ENCODE data around the gene TSSC4.
"Not testable (repeated sequence)": the region's sequence is repeated elsewhere in the genome, so short reads cannot be mapped to it uniquely, and the experiment has no call there.

TSSC4 gene

DNA sequence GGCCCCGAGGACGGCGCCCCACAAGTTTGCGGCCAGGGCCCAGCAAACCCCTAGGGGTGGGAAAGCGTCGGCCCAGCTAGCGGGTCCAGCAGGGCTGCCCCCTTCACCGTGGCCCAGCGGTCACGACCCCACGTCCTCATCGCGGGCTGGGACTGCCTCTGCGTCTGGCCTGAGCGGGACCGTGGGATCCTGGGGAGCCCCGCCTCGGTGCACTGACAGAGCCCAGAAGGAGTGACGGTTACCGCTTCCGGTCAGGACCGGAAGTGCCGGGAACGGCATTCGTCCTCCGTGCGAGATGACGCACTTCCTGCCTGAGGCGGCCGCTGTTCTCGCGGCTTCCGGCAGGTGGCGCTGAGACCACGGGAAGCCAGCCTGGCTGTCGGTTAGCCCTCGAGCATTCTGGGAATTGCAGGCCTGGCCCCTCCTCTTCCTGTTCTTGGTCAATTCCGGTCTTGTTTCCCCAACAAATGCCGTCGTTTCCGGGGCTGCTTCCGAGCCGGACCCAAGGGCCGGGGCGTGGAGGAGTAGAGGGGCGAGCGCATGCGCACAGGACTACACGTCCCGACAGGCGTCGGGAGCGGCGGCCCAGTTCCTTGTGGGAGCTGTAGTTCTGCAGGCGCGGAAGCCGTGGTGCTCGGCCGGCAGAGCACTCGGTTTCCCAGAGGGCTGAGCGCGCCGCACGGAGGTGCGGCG lies at the start of gene TSSC4:
Gene TSSC4, plus strand, starts transcription at position 682 of the 693 bp plus-strand sequence. CDS start 1,884 bp downstream, outside the sequence.
- peak; percentile 98 to 100 for DNase-seq (ENCODE audit: low read depth in 2 of 2)

DNA sequence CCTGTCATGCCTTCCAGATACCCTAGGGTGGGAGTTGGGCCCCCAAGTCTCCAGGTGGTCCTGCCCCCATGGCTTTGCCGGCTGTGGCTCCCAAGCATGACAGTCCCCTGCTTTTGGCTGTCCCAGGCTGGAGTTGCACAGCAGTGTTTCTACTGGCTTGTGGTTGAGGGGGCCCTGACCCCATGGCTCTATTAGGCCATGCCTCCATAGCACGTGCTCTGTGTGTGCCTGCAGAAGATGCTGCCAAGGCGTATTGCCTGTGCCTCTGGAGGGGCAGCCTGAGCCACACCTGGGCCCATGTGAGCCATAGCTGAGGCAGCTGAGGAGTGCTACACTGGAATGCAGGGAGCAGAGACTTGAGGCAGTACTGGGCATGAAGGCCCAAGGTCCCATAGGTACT lies 48.8 kb upstream of the TSSC4 start:
- no peak for DNase-seq (ENCODE audit: low read depth in 2 of 2)

- no peak for DNase-seq (ENCODE audit: low read depth in 2 of 2)
Measured at GRCh38 chr11:2352420-2352819, 48.1 kb upstream of the TSSC4 start.

DNA sequence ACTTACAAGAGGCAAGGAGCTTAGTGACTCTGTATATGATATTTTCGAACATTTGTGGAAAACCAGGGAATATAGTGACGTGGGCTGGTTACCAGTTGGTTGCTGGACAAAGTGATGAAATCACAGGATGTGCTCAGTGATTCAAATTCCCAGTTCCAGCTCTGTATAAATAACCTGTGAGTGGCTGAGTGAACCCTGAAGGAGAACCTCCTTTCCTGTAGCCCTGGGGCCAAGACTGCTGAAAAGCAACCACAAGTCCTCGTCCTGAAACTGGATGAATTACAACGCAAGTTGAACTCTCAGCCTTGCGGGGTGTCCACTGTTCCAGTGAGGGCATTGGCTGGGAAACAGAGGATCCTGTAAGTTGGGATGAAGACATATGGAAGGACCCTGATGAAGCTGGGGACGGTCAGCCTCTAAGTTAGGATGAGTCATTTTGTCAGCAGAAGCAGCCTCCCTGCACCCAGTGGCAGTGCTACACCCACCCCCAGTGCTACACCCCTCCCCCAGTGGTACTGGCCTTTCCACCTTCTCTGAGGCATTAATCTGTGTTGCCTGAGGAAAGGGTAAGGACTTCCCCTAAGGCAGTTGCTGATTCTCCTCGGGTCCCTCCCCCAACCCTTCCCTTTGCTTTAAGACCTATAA lies 45.4 kb upstream of the TSSC4 start:
- DNase-seq (ENCODE audit: low read depth in 2 of 2): no peak

DNA sequence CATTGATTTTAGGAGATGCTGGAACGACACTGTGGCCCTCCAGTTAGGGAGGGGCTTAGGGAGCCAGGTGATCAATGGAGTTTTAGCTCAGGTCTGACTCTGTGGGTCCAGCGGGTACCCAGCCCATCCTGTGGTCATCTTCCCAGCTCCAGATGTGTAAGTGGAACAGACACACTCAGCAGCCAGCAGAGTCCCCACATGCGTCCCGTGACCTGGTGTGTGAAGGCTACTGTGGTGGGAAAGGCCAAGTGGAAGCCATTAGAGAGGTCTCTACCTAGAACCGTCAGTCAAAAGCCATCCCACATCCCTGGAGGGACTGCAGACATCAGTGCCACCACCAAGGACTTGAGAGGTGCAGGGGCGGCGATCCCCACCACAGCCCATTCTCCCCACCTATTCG lies 43.3 kb upstream of the TSSC4 start:
- DNase-seq (ENCODE audit: low read depth in 2 of 2): no peak

- not testable (repeated sequence) for DNase-seq (ENCODE audit: low read depth in 2 of 2)
Measured at GRCh38 chr11:2357651-2358050, 42.9 kb upstream of the TSSC4 start.

DNA sequence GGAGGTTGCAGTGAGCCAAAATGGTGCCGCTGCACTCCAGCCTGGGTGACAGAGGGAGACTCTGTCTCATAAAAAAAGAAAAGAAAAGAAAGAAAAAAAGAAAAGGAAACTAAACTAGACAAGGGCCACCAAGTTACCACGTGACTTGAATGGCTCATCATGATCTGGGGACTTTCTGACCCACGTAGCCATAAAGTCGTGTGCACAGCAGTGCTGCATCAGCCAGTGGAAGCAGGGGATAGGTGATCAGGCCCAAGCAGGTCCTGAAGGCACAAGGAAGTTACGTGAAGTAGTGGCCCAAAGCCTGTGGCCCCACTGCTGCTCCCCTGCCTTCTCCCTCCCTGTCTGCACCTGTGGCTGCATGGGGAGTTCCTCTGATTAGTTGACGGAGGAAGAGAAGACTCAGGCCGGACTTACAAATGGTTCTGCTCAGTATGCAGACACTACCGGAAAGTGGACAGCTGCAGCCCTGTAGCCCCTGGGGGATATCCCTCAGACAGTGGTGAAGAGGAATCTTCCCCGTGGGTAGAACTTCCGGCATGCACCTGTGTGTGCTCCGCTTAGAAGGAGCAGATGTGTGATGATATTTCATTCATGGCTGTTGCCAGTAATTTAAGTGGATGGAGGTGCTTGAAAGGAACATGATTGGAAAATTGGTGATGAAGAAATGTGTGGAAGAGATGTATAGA lies 41.7 kb upstream of the TSSC4 start:
- DNase-seq (ENCODE audit: low read depth in 2 of 2): no peak

- DNase-seq (ENCODE audit: low read depth in 2 of 2): no peak
Measured at GRCh38 chr11:2359557-2359956, 41.0 kb upstream of the TSSC4 start.

DNA sequence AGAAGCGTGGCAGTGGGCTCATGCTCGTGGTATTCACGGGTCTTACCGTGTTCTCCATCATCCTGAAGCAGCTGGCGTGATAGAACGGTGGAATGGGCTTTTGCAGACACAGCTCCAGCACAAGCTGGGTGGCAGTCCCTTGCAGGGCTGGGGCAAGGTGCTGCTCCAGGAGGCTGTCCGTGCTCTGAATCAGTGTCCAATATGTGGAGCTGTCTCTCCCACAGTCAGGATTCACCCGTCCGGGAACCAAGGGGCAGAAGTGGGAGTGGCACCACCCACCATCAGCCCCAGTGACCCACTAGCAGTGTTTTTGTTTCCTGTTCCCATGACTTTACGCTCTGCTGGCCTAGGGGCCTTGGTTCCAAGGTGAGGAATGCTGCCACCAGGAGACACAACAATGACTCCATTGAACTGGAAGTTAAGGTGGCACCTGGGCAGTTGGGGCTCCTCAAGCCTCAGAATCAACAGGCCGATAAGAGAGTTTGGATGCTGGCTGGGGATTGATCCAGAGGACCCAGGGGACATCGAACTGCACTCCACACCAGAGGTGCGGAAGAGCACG lies 40.4 kb upstream of the TSSC4 start:
- DNase-seq (ENCODE audit: low read depth in 2 of 2): no peak

- DNase-seq (ENCODE audit: low read depth in 2 of 2): no peak
Measured at GRCh38 chr11:2361565-2361964, 39.0 kb upstream of the TSSC4 start.

- DNase-seq (ENCODE audit: low read depth in 2 of 2): no peak
Measured at GRCh38 chr11:2362414-2362813, 38.1 kb upstream of the TSSC4 start.

- no peak for DNase-seq (ENCODE audit: low read depth in 2 of 2)
Measured at GRCh38 chr11:2363130-2363529, 37.4 kb upstream of the TSSC4 start.

GRCh38 chr11:2363577-2364370 lies 36.8 kb upstream of the TSSC4 start:
- DNase-seq (ENCODE audit: low read depth in 2 of 2): no peak

GRCh38 chr11:2364386-2364785 lies 36.2 kb upstream of the TSSC4 start:
- DNase-seq (ENCODE audit: low read depth in 2 of 2): not testable (repeated sequence)

- DNase-seq (ENCODE audit: low read depth in 2 of 2): no peak
Measured at GRCh38 chr11:2365571-2366210, 34.9 kb upstream of the TSSC4 start.

DNA sequence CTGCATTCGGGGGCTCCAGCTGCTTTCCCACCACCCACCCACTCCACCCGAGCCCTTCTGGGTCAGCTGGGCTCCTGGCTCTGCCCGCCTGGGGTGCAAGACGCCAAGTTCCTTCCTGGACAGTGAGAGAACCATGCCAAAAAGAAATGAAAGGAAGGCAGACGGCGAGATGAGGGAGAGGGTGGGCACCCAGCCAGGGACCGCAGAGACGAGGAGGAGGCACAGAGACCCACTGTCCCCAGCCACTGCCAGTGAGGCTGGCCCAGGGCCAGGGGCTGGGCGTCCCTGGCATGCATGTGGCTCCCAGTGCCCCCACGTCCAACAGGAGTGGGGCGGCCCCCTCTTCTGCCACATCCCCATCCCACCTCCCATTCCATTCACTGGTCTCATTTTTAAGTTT lies 34.3 kb upstream of the TSSC4 start:
- DNase-seq (ENCODE audit: low read depth in 2 of 2): no peak

DNA sequence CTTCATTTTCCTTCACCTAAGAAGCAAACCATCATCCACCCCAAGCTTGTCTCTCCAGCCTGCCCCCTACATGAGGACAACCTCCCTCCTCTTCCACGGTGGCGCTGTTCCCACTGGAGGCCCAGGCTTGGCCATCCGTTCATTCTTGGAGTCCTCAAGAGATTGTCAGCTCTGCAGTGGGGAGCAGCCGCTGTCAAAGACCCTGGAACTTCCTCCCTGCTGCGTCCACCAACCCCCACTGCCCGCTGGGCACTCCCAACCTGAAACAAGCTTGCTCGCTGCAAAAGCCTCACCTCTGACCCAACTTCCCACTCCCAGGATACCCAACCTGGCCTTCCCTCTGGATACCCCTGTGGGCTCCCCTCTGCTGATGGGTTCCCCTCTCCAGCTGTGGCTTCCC lies 33.8 kb upstream of the TSSC4 start:
- DNase-seq (ENCODE audit: low read depth in 2 of 2): no peak

DNA sequence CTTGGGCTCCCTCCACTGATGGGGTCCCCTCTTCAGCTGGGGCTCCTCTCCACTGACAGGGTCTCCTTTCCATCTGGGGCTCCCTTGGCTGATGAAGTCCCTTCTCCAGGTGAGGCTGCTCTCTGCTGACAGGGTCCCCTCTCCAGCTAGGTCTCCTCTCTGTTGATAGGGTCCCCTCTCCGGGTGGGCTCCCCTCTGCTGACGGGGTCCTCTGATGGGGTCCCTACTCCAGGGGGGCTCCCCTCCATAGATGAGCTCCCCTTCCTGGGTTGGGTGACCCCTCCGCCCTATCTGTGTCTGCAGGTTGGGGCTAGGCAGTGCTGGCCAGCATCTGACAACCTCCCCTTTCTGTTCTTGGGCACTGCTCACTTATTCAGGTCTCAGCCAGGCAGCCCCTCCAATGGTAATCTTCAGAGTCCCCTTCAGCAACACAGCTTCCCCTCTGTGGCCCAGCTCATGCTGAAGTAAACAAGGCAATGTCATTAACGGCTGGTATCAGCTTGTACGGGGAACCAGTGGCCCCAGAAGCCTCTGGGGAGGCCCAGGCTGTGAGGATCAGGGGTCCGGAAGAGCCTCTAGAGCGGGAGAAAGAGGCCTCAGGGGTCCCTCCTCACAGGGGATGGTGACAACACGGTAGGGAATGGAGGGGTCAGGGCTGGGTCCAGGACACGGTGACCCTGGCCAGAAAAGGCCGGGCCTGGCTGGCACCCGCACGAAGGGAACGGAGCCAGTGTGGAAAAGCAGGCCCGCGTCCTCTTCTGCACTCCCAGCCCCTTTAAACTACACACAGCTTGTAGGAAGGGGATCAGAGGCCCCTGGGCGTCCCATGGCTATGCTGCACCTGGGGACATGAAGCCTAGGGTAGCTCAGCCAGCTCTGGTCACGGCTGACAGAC lies 33.0 kb upstream of the TSSC4 start:
- no peak for DNase-seq (ENCODE audit: low read depth in 2 of 2)

DNA sequence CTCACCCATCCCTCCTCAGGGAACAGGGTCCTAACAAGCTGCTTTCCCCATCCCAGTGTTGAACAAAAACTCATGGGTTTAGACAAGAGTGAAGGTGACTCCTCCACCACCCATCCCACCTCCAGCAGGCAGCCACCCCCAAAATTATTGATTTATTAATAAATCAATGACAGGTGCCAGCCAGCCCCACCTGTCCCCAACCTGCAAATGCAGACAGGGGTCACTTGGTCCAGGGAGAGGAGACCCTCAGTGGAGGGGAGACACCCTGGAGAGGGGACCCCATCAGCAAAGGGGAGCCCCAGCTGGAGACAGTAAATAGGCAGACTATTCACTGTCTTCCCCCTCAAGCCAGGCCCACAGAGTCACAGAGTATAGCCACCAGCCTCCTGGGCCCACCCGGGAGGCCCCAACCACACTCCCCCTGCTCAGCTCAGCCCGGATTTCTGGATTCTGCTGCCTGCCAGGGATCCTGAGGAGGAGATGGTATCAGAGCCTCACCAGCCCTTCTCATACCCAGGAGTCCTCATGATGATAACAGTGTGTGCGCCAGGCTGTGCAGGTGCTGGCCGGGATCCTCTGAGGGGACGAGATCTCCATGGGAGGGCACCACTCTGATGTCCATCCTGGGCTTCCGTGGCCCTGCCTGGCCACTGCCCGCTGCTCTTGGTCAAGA lies 32.2 kb upstream of the TSSC4 start:
- DNase-seq (ENCODE audit: low read depth in 2 of 2): no peak

GRCh38 chr11:2368851-2369180 lies 31.7 kb upstream of the TSSC4 start:
- DNase-seq (ENCODE audit: low read depth in 2 of 2): no peak

Data from activated CD8-positive, alpha-beta memory T cell treated with anti-CD3 and anti-CD28 coated beads for 4 hours (primary cell).